ENCODE data around the gene DPH3.
"Not testable (repeated sequence)": the region's sequence is repeated elsewhere in the genome, so short reads cannot be mapped to it uniquely, and the experiment has no call there.

The DPH3 gene

DNA sequence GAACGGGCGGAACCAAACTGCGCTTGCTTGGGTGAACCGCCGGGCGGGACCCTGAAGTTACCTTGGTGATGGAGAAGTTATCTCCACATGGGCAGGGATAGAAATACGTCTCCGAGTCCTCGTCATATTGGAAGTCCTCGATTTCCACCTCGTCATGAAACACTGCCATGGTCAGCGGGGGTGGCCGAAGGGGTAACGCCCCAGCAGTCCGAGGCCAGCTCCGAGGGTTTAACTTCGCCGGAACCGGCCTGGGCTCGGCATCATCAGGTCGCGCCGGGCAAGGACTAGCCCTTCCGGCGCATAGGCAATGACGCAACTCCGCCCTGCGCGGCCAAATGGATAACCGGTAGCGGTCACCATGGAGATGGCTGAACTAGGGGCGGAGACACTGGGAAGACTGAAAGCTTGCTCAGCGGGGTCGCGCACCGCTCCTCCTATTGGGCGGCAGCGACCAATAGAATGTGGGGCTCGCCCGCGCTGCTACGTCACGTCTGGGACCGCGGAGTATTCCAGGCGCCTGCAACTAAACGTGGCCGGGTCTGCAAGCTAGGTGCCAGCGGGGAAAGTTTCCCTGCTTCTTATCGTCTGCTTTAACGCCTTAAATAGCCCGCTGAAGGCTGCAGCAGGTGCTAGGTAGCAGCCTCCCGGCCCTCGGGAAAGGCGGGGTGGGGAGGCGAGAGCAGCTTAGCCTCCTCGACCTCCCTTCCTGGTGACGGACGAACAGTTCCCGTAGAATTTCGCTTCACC lies at the start of gene DPH3, which contains the start of gene OXNAD1:
Gene DPH3, minus strand, starts transcription at position 236 of the 747 bp plus-strand sequence. Its CDS starts 67 bp downstream, at position 169.
Gene OXNAD1, plus strand, starts transcription at position 505 of the 747 bp plus-strand sequence. CDS start 5,741 bp downstream, outside the sequence.
- peak; percentile 99 for DNase-seq

DNA sequence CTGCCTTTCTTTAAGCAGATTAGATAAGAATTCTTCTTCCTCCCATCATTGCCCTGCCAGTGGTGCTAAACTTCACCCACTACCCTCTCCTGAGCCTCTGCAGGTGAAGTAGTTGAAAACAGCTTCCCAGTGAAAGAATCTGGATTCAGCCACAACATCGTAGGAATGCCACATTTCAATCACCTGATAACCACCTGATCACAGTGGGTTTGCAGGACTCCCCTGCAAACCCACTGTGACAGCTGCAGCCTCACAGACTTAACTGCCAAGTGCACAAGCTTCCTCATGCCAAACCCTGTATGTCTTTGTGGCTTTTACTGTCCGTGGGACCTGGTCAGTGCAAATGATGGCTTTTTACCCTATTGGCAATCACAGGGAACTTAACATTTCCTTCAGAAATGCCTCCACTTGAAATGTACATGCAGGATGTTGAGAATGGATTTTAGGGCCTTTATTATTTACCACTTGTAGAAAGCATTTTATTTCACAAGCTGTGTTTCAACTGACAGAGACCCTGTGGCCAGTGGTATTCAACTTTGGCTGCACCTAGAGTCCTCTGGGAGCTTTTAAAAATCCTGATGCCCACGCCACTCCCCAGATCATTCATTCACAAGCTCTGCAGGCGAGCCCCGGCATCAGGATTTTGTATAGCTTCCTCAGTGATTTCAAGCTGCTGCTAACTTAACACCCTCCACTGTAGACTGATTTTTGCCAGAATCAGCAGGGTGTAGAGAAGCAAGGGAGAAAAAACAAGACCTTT lies 49.3 kb upstream of the DPH3 start:
- no peak for DNase-seq

DNA sequence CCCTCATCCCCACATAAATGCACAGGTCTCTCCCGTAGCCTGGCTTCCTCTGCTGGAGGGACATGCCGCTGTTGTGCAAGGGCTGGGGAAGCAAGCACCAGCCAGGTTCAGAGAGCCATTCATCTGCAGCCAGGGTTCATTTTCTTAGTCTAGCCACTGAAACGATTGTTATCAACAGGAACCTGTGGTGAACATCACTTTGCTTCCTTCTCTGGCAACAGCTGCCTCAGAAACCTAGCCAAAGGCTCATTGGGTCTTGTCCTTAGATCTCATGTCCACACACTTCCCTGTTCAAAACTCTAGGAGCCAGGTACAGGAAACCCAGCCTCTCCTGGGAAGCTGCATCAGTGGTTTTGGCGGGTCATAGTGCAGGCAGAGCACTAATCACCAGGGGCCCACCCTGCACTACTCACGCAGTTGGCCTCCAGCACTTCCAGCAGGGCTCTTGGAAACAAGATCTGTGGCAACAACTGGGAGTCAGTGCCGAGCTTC lies 47.3 kb upstream of the DPH3 start:
- no peak for DNase-seq

DNA sequence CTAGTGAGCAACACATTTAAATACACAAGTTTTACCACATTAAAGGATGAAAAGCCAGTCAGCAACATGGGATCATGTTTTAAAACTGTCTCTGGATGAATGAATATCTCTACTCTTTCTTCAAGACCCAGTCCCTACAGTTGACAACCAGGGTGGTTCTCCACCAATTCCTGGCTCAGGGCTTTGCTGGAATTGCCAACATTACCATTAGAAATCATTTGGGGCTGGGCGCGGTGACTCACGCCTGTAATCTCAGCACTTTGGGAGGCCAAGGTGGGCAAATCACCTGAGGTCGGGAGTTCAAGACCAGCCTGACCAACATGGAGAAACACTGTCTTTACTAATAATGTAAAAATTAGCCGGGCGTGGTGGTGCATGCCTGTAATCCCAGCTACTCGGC lies 45.7 kb upstream of the DPH3 start:
- not testable (repeated sequence) for DNase-seq

DNA sequence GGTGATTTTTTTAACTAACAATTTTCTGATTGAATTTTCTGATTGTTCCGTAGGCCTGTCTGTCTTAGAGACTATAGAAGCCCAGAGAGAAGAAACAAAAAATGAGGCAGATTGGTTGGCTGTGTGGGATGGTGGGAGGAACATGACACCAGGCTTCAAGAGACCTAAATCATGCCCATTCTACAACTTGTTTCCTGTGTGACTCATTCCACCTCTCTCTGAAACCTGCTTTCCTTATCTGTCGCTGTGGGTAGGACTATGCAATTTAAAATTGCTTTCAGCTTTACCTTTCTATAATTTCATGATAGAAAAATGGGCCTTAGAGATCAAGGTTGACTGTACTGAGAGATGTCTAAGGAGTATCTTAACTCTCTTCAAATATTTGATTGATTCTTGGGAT lies 44.8 kb upstream of the DPH3 start:
- DNase-seq: no peak

DNA sequence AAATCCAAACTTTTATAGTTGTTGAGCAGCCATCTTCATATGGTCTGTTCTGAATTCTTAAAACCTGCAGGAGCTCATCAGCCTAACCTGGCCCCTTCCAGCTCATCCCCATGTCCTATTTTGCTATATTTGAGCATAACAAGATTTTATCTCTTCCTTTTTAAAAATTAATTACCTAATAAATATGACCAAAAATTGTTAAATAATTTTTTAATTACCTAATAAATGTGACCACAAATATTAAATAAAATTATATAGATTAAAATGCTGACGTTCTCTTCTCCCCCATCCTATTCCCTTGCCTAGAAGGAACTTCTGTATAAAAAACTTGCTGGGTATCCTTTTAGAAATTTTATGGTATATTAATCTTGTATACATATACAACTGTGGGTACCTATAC lies 44.0 kb upstream of the DPH3 start:
- DNase-seq: no peak

DNA sequence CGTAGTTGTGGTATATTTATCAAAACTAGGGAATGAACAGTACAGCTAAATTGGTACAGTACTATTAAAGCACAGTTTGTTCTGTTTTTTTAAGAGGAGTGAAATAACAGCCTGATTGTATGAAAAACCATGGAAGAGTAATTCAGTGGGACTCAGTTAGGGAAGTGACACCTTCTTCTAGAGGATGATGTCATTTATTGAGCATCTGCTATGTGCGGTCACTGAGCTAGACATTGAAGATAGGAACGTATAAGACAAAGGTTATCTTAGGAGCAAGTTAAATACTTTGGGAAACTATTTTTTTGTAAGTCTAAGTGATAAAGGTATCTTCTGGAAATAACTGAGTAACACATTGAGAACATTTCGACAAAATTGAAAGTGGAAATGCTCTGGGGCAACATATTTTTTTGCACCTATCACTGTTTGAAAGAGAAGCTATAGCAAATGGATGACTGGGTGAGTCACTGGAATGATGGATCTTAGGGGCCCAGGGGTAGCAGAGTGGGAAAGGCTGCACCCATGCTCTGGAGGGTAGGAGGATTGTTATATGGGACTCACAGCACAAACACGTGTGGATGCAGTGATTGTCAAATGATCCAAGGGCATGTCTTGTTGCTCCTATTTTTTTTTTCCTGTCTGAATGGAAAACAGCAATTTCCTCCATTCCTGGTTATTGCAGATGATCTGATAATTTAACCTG lies 43.2 kb upstream of the DPH3 start:
- DNase-seq: no peak

DNA sequence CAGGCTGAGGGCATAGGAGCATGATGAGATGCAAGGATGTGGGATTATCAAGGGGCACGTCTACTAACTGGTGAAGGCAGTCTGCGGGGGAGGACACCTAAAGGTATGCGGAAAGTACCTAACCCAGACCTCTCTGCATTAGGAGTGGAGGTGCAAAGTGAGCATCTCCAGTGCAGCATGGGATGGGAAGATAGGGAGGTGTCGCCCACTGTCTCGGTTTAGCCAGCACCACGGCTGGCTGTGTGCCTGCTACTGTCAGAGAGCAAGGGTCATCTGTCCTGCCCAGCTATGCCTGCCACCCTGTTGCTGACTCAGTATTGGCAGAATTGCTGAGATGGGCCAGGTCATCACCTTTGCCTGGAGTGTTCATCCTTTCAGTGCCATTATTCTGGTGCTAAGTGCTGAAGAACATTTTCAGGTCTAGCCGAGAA lies 40.4 kb upstream of the DPH3 start:
- no peak for DNase-seq

DNA sequence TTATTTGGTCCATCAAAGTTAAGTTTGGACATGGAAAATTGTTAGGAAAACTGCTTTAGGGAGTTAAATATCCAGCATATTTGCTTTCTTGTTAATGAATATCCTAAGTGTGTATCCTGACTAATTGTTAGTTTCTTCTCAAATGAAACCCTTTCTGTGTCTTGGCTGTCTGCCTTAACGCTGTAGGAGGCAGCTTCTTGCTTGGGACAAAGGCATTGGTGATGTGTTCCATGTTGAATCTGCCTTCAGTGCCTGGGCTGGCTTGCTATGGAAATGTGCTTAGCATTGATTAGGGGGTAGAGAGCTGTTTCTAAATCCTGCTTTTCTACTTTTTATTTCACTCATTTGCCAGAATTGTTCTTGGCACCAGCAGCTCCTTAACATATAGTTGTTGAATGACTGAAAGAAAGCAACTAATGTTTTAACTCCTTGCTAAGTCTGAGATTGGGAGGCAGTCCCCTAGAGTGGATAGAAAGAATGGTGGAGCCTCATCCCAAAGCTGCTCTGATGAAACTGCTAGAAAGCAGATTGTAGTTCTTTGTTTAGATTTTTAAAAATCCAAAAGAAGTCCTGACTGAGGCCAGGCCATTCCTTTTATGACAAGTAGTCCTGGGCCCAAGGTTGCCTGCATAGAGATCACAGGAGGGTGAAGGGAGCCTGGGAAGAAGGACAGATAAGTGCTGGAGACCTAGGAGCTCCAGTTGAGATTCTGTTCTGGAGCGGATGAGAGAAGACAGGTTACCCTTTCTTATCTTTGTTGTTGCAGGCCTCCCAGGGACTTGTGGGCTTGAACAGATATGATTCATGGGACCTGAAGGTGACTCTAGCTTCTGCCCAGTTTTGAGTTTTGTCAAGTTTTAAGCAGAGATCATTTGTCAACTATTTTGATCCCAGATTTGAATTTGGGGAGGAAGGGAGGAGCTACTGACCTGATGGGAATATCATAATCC lies 39.6 kb upstream of the DPH3 start:
- DNase-seq: peak; percentile 15

DNA sequence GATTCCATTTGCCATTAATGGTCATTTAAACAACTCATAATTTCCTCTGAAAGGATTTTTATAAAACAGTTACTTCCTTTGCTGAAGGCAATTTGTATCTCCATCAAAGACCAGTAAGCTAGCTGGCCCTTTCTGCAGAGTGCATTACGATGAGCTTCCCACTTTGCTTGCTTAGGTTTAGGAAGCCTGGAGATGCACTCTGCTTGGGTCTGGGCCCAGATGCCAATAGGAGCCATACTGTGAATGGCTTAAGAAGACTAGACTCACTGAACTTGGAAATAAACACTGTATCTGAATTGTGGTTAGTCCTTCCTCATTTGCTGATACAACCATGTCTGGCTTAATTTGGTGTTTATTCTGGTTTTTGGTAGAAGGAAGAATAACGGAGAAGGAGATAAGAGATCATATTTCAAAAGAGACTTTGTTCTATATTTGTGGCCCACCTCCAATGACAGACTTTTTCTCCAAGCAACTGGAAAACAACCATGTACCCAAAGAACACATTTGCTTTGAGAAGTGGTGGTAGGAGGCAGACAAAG lies 38.4 kb upstream of the DPH3 start:
- no peak for DNase-seq

DNA sequence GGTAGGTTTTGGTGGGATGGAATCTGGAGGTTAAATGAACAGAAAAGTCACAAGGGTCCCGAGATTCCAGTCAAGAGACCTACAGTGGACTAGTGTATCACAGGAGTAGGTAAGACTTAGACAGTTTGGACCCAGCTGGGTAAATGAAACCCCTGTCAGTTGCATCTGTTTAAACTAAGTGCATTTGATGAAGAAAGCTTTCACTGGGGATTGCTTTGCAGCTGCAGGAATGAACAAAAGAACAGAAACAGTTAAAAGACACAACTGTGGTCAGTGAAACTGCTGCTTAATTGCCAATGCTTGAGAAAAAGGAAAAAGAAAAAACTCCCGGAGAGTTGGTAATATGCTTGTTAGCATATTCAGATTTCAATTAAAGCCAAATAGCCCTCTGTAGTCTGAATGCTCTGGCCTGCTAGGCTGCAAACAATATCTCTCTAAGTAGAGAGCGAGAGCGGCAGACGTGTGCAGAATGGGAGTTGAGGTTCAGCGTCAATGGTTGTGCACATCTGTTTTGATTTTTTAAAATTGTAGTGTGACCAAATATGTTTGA lies 37.4 kb upstream of the DPH3 start:
- DNase-seq: peak; percentile 11

DNA sequence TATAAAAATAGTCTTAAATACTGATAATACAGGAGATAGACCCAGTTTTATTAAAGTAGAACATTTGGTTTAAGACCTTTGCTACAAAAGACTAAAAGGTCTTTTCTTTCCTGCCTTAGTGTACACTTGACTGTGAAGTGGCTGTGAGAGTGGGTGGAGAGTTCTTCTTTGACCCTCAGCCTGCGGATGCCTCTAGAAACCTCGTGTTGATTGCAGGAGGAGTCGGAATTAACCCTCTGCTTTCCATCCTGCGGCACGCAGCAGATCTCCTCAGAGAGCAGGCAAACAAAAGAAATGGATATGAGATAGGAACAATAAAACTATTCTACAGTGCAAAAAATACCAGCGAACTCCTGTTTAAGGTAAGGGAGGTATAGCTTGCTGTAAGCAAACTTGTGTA lies 36.8 kb upstream of the DPH3 start:
- DNase-seq: no peak

DNA sequence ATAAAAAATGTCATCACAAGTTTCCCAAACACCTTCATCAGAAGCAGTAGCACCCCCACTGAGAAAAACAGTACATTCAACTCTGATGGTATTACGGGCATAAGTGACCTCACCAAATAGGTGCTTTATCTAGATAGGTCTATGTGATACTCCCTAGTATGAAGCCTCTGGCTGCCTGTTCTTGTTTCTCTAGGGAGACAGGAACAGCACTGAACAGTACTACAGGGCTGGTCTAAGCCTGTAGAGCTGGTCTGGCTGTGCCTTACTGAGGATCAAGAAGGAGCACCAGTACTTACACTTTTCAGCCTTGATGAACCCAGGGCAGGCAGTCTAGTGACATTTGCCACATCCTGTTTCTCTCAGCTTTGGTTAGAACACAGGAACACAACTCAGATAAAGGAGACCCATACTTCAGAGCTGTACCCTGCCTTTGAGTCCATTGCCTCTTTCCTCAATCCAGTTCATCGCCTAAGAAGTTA lies 36.2 kb upstream of the DPH3 start:
- DNase-seq: no peak

DNA sequence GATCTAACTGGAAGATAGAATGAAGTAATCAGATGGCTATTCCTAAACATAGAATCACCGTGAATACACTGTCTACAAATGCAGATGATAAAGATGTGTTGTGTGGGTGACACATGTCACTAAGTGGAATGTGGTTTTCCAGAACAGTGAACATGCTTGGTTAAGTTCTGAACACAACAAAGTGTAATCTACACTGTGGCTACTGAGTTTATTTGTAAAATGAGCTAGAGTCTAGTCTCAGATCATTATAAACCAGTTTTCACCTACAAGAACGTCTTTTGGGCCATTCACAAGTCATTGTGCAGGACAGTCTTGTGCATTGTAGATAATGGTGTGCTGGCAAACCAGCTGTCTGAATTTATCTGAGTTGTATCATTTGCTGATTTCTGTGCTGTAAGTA lies 35.6 kb upstream of the DPH3 start:
- no peak for DNase-seq

DNA sequence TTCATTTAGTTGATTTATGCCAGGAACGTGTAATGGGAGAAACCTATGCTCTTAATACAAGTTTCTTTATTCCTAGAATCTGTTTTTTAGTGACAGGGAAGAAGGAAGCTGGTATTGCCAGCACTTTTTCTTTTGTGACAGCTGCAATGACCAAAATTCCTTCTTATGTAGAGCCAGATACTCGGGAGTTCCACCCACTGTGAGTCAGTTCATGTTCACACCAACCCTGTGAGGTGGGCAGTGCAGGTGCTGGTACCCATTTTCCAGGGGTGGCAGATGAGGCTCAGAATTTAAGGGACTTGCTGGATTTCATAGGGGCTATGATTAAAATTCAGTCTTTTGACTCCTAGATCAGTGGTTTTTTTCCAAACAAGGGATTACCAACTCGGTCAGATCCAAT lies 35.0 kb upstream of the DPH3 start:
- DNase-seq: no peak

DNA sequence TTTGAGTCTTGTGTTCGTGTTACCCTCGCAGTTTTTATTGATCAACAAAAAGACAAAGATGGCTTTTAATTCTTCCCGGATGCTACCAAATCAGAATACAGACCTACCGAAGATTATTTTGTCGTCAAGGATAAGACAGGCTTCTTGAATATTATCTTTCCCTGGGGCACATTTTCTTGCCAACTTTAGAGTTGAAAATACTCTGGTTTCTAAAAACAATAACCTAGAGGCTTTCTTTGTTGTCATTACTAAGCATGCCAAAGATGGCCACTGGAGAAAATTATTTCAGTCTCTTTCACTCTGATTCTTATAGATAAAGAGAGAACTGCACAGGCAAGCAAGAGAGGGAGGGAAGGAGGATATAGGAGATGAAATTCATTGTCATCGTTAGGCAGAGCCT lies 34.1 kb upstream of the DPH3 start:
- no peak for DNase-seq

DNA sequence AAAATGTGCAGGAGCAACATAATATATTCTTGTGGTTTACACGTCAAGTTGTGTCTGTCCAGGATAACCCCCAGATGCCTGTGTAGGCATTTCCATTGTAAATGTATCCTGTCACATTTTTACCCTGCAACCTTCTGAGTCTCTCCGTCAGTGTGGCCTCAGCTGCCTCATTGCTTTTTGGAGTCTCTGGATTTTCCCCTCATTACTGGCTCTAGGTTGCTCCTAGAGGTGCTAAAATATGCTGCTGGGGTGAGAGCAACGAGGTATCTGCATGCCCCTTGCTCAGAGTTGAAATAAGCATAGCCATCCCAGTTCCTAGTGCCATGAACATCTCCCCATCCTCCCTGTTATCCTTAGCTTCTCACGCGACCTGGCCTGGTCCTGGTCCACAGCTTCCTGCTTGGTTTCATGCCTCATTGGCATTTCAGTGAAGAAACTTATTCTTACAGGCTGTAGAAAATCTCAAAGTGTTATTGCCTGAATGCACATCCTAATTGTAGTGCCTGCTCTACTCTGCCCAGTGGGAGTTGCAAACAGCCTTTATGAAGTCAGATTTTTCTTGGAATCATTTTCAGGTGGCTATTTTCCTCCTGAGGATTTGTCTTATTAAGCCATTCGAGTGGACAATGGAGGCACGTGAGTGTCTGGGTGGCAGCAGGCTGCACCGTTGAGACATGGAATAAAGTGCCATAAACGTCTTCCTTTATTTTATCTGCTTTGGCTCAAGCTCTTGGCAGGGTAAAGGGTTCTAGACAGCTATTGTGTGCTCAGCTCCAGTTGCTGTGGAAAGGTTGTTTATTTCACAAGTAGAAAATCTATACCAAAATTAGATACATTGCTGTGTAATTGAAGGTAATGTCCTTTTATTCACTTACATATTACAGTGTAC lies 33.5 kb upstream of the DPH3 start:
- no peak for DNase-seq

DNA sequence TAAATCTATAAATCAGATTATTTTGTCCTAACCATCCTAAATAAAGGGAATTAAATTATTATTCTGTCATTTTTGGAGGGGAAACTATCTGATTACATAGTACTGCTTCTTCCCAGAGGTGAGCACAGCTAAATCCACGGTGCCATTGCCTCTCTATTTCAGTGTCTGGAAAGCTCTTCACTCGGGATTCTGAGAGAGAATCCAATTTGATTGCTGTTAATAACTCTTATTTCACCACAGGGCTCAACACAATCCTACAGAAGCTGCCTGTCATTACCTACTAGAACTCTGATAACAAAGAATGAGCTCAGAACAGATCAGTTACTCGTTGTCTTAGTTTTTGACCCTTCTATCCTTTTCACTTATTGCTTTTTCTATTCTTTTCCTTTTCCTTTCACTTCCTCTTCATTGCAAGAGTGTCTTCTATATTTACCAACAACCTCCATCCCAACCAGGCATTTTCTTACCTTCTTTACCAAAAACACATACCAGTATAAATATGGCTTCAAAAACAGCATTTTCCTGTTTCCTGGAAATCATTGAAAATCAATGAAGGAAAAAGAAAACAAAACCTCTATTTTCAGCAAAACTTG lies 30.7 kb upstream of the DPH3 start:
- no peak for DNase-seq

DNA sequence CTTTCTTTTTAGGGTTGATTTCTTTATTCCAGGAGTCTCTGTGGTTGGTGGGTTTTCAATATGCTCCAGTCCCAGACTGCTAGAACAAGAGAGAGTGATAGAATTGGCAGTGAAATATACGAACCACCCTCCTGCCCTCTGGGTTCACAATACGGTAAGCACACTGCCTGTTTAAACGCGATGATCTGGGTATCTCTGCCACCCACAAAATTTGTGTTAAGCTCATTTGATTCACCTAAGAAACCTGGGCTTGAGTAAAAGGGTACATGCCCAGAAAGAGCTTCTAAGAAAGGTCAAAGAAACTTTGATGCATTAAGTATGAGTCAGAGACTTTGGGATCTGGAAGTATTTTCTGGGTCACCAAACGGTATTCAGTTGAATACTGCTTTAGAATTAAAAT lies 30.1 kb upstream of the DPH3 start:
- DNase-seq: no peak

DNA sequence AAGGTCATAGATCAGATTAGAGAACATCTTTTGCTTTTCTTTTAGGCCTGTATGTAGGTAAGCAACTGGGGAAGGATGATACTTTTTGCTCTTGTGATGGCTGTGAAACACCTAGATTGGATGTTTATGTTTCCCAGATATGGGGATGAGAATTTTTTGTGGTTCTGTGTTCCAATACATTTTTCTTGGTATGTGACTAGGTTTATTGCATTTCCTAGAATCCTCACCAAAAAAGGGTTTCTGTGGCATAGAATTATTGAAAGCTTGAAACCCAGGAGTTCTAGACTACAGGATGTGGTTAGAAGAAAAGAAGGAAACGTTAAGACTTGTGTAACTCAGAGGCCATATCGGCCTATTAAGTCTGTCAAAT lies 26.1 kb upstream of the DPH3 start:
- DNase-seq: no peak

Data from midbrain (tissue), 1 donor.